Fibroblast of lung (primary cell): ENCODE data around the gene DYSF.

Experiments
- EZH2 ChIP-seq: IDR thresholded peaks from 2 replicates; pipeline ENCODE4 v1.5.1; 2012; ENCODE audit warnings: low read length, control low read depth, mild to moderate bottlenecking; ENCODE audit errors: missing control alignments
- TF ChIP-seq, protein P1 (sequence below), 2 donors: IDR thresholded peaks in 1 of 2; conservative IDR thresholded peaks in 1 of 2; 1 replicate in 1 of 2; 2 replicates in 1 of 2; pipeline ENCODE4 v1.5.1; 2011 to 2012; ENCODE audit warnings: low read length in 2 of 2, control low read depth in 1 of 2, inconsistent platforms in 1 of 2, low read depth in 1 of 2, mild to moderate bottlenecking in 1 of 2

DNA sequence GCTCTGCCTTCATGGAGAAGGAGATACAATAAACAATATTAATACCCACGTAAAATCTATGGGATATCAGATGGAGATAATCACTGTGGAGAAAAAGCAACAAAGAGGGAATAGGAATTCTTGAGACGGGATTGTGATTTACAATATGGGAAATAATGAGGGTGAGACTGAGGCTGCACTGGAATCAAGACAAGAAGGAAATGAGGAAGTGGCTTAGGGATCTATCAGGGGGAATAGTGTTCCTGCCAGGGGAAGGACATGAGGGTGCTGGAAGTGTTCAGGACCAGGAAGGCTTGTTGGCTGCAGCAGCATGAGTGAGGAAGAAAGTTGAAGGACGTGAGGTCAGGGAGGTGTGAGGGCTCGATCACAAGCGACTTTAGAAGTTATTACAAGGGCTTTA is 182.4 kb downstream of the DYSF start:
- TF ChIP-seq, protein P1, sequence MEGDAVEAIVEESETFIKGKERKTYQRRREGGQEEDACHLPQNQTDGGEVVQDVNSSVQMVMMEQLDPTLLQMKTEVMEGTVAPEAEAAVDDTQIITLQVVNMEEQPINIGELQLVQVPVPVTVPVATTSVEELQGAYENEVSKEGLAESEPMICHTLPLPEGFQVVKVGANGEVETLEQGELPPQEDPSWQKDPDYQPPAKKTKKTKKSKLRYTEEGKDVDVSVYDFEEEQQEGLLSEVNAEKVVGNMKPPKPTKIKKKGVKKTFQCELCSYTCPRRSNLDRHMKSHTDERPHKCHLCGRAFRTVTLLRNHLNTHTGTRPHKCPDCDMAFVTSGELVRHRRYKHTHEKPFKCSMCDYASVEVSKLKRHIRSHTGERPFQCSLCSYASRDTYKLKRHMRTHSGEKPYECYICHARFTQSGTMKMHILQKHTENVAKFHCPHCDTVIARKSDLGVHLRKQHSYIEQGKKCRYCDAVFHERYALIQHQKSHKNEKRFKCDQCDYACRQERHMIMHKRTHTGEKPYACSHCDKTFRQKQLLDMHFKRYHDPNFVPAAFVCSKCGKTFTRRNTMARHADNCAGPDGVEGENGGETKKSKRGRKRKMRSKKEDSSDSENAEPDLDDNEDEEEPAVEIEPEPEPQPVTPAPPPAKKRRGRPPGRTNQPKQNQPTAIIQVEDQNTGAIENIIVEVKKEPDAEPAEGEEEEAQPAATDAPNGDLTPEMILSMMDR (conservative IDR thresholded peaks at IDR 0.05 in 1 of 2, IDR thresholded peaks at IDR 0.05 in 1 of 2; ENCODE audit: low read depth in 1 of 2, low read length in 2 of 2): no peak
- TF ChIP-seq EZH2: no peak
